Trophoblast cell (in vitro differentiated cells and primary cell): ENCODE measurements around the gene PRDM16.

ENCODE experiments used
- DNase-seq, 2 donors: peaks; one replicate each; pipeline ENCODE4 v3.0.0-alpha.2; 2016
- H2AFZ ChIP-seq: 2 replicates; pipeline ENCODE4 v1.6.1; 2013; ENCODE audit warnings: low read length, moderate library complexity, mild to moderate bottlenecking; ENCODE audit not compliant: insufficient read depth, poor library complexity
- H2AK5ac ChIP-seq: 2 replicates; pipeline ENCODE4 v1.6.1; 2013; ENCODE audit warnings: mild to moderate bottlenecking, low read length
- H2BK120ac ChIP-seq: 2 replicates; pipeline ENCODE4 v1.6.1; 2013; ENCODE audit warnings: low read length, mild to moderate bottlenecking, moderate library complexity; ENCODE audit not compliant: insufficient read depth, poor library complexity
- H2BK12ac ChIP-seq: 2 replicates; pipeline ENCODE4 v1.6.1; 2013; ENCODE audit warnings: mild to moderate bottlenecking, low read length, moderate library complexity
- H2BK5ac ChIP-seq: 2 replicates; pipeline ENCODE4 v1.6.1; 2013; ENCODE audit warnings: low read length, low read depth, moderate library complexity, mild to moderate bottlenecking; ENCODE audit not compliant: poor library complexity
- H3K14ac ChIP-seq: 2 replicates; pipeline ENCODE4 v1.6.1; 2013; ENCODE audit warnings: mild to moderate bottlenecking, low read length
- H3K18ac ChIP-seq: 2 replicates; pipeline ENCODE4 v1.6.1; 2013; ENCODE audit warnings: mild to moderate bottlenecking, low read length
- H3K23ac ChIP-seq: 2 replicates; pipeline ENCODE4 v1.6.1; 2013; ENCODE audit warnings: low read length
- H3K27ac ChIP-seq: 2 replicates; pipeline ENCODE4 v1.5.1; 2013; ENCODE audit warnings: low read depth, mild to moderate bottlenecking, inconsistent platforms, low read length, moderate library complexity
- H3K27me3 ChIP-seq: 2 replicates; pipeline ENCODE4 v1.6.1; 2013; ENCODE audit warnings: inconsistent platforms, mild to moderate bottlenecking, low read length, moderate library complexity; ENCODE audit not compliant: insufficient read depth
- H3K36me3 ChIP-seq, 2 experiments: 1 replicate in 1 of 2; 2 replicates in 1 of 2; pipeline ENCODE4 v1.6.1; 2013; ENCODE audit warnings: low read length in 2 of 2, mild to moderate bottlenecking in 2 of 2, moderate library complexity in 1 of 2; ENCODE audit not compliant: insufficient read depth in 2 of 2, control insufficient read depth in 1 of 2
- H3K4ac ChIP-seq: 2 replicates; pipeline ENCODE4 v1.6.1; 2013; ENCODE audit warnings: low read depth, mild to moderate bottlenecking, low read length, moderate library complexity
- H3K4me1 ChIP-seq, 2 experiments: 1 replicate in 1 of 2; 2 replicates in 1 of 2; pipeline ENCODE4 v1.6.1; 2013; ENCODE audit warnings: low read length in 2 of 2, mild to moderate bottlenecking in 2 of 2, moderate library complexity in 1 of 2; ENCODE audit not compliant: insufficient read depth in 2 of 2, control insufficient read depth in 1 of 2
- H3K4me2 ChIP-seq: 2 replicates; pipeline ENCODE4 v1.6.1; 2013; ENCODE audit warnings: inconsistent platforms, mild to moderate bottlenecking, low read length, moderate library complexity
- H3K4me3 ChIP-seq: 2 replicates; pipeline ENCODE4 v1.5.1; 2013; ENCODE audit warnings: mild to moderate bottlenecking, low read depth, low read length, inconsistent platforms
- H3K79me1 ChIP-seq: one replicate; pipeline ENCODE4 v1.6.1; 2013; ENCODE audit warnings: low read length
- H3K79me2 ChIP-seq: 2 replicates; pipeline ENCODE4 v1.6.1; 2013; ENCODE audit warnings: low read length, mild to moderate bottlenecking; ENCODE audit not compliant: control insufficient read depth, insufficient read depth, poor library complexity
- H3K9ac ChIP-seq: 2 replicates; pipeline ENCODE4 v1.6.1; 2013; ENCODE audit warnings: mild to moderate bottlenecking, low read length
- H3K9me3 ChIP-seq: 2 replicates; pipeline ENCODE4 v1.6.1; 2013; ENCODE audit warnings: low read depth, mild to moderate bottlenecking, control low read depth, inconsistent platforms, low read length; ENCODE audit not compliant: insufficient read depth
- H4K12ac ChIP-seq: 2 replicates; pipeline ENCODE4 v1.6.1; 2013; ENCODE audit warnings: low read depth, mild to moderate bottlenecking, low read length, moderate library complexity
- H4K8ac ChIP-seq: 2 replicates; pipeline ENCODE4 v1.6.1; 2013; ENCODE audit warnings: low read depth, mild to moderate bottlenecking, low read length, moderate library complexity
- H4K91ac ChIP-seq: one replicate; pipeline ENCODE4 v1.6.1; 2013; ENCODE audit warnings: low read depth, mild to moderate bottlenecking, low read length, moderate library complexity
- WGBS: extraction: QIAGEN DNeasy Blood & Tissue Kit; methylation state at CpG from one replicate; pipeline ENCODE4 v1.1.7; 2013; ENCODE audit warnings: missing lambda C conversion rate; ENCODE audit not compliant: insufficient read length, insufficient coverage; ENCODE audit errors: extremely low coverage; 5-methylcytosine and 5-hydroxymethylcytosine counted together

The PRDM16 gene

DNA sequence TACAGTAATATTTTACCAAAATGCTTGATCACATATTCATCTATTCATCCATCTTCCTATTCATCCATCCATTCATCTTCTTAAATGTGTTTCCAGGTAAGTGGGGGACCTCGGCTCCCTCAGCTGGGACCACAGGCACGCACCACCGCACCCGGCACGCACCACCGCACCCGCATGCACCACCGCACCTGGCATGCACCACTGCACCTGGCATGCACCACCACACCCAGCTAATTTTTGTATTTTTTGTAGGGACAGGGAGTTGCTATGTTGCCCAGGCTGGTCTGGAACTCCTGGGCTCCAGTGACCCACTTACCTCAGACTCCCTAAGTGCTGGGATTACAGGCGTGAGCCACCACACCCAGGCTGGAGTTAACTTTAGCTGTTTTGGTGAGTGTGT, 26.5 kb upstream of the PRDM16 start:
- no CpG with 5 or more reads among the region's 9 CpGs for WGBS
- Histone ChIP-seq H3K4me3 (no peak overlapping the region), H4K12ac (no peak overlapping the region), H3K36me3 (no peaks in the 10 kb centered on the region), H2BK5ac (no peak overlapping the region), H2BK120ac (no peak overlapping the region), H3K23ac (no peak overlapping the region), H2AK5ac (no peak overlapping the region), H2AFZ (no peak overlapping the region), H2BK12ac (no peak overlapping the region), H3K4me2 (no peak overlapping the region), H3K9me3 (no peaks in the 10 kb centered on the region), H4K91ac (no peak overlapping the region), H3K4ac (no peak overlapping the region), H3K14ac (no peak overlapping the region), H3K18ac (no peak overlapping the region), H3K4me1 (no peaks in the 10 kb centered on the region), H3K27ac (no peak overlapping the region), H3K9ac (no peak overlapping the region), H4K8ac (no peak overlapping the region), H3K79me1 (no peaks in the 10 kb centered on the region), H3K27me3 (no peaks in the 10 kb centered on the region), H3K79me2 (no peaks in the 10 kb centered on the region)
- DNase-seq, result no peak

DNA sequence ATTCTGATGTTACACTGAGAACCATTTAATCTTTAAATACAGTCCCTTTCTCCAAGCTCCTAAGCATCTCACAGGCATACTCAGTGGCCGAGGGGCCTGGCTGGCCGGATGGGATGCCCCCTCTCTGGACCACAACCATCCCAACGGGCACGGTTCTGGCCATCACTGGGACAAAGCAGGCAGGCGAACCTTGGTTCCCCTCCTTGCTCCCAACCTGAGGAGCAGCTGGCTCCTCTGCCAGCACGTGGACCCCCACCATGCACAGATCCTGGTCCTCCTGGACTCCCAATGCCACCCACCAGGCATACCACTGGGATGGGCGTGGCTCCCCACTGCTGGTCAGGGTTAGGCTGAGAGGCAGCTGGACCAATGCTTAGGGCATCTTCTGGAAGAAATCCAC, 19.8 kb upstream of the PRDM16 start:
- H4K8ac ChIP-seq, result no peak overlapping the region
- H3K36me3 ChIP-seq, result no peaks in the 10 kb centered on the region
- H4K91ac ChIP-seq, result no peak overlapping the region
- H3K79me2 ChIP-seq, result no peaks in the 10 kb centered on the region
- no peak overlapping the region for H2BK120ac ChIP-seq
- no peak overlapping the region for H3K18ac ChIP-seq
- H3K4me1 ChIP-seq, result no peaks in the 10 kb centered on the region
- H3K27ac ChIP-seq, result no peak overlapping the region
- no peak overlapping the region for H3K9ac ChIP-seq
- H2AFZ ChIP-seq, result no peak overlapping the region
- no CpG with 5 or more reads among the region's 7 CpGs for WGBS
- no peak overlapping the region for H3K23ac ChIP-seq
- H3K4me2 ChIP-seq, result no peak overlapping the region
- DNase-seq, result no peak
- H3K79me1 ChIP-seq, result no peaks in the 10 kb centered on the region
- no peak overlapping the region for H2BK12ac ChIP-seq
- no peak overlapping the region for H2AK5ac ChIP-seq
- H4K12ac ChIP-seq, result no peak overlapping the region
- H3K9me3 ChIP-seq, result peaks cover 14% of the 10 kb centered on the region
- no peak overlapping the region for H3K4me3 ChIP-seq
- H2BK5ac ChIP-seq, result no peak overlapping the region
- no peak overlapping the region for H3K14ac ChIP-seq
- no peaks in the 10 kb centered on the region for H3K27me3 ChIP-seq
- no peak overlapping the region for H3K4ac ChIP-seq

DNA sequence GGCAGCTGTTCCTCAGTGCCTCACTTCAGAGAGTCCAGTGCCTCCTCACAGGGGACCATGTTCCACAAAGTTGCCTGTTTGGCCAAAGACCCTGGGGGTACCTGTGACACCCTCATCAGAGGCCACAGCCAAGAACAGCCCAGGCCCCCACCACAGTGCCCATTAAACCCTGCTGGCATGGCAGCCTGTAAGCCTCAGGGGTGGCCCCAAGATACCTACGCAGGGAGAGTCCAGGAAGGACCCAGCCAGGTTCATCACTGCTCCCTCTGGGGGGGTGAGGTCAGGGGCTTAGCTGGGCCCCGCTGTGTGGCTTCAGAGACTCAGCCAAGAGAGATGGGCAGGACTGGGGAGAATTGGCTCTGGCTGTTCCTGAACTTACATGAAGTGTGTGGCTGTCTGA, 19.1 kb upstream of the PRDM16 start:
- Histone ChIP-seq H3K4ac (no peak overlapping the region), H2BK12ac (no peak overlapping the region), H3K9ac (no peak overlapping the region), H2BK5ac (no peak overlapping the region), H3K4me3 (no peak overlapping the region), H3K4me1 (no peaks in the 10 kb centered on the region), H2AFZ (no peak overlapping the region), H4K8ac (no peak overlapping the region), H3K79me2 (no peaks in the 10 kb centered on the region), H3K27me3 (no peaks in the 10 kb centered on the region), H3K23ac (no peak overlapping the region), H2AK5ac (no peak overlapping the region), H2BK120ac (no peak overlapping the region), H3K14ac (no peak overlapping the region), H3K27ac (no peak overlapping the region), H4K91ac (no peak overlapping the region), H3K9me3 (peaks cover 14% of the 10 kb centered on the region), H3K18ac (no peak overlapping the region), H3K4me2 (no peak overlapping the region), H3K36me3 (no peaks in the 10 kb centered on the region), H3K79me1 (no peaks in the 10 kb centered on the region), H4K12ac (no peak overlapping the region)
- no peak for DNase-seq
- no CpG with 5 or more reads among the region's 2 CpGs for WGBS

DNA sequence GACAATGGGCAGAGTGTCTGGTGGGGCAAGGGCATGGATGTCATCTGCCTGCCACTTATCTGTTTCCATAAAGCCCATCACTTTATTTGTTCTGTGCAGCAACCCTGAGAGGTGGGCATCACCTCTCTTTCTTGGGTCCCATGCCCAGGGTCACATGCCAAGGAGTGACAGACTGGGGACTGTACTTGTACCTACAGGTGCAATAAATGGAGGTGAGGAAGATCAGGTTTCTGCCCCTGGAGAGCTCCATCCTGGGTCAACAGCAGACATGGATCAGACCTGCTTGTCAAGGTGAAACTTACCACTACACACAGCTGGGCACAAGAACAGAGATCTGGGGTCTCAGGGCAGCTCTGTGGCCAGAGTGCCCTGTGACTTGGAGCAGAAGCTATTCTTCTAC, 18.4 kb upstream of the PRDM16 start:
- no peak overlapping the region for H3K4me2 ChIP-seq

More for the DNA sequence above, 18.4 kb upstream of the PRDM16 start:
- Histone ChIP-seq H3K36me3 (no peaks in the 10 kb centered on the region), H3K18ac (no peak overlapping the region), H3K79me1 (no peaks in the 10 kb centered on the region), H3K9ac (no peak overlapping the region), H3K4me1 (no peaks in the 10 kb centered on the region), H2BK120ac (no peak overlapping the region), H3K4me3 (no peak overlapping the region), H4K91ac (no peak overlapping the region), H3K14ac (no peak overlapping the region), H2AK5ac (no peak overlapping the region), H2AFZ (no peak overlapping the region), H3K27ac (no peak overlapping the region), H3K9me3 (peaks cover 14% of the 10 kb centered on the region), H2BK12ac (no peak overlapping the region), H3K23ac (no peak overlapping the region), H2BK5ac (no peak overlapping the region), H4K12ac (no peak overlapping the region), H3K79me2 (no peaks in the 10 kb centered on the region), H3K27me3 (no peaks in the 10 kb centered on the region), H4K8ac (no peak overlapping the region), H3K4ac (no peak overlapping the region)
- DNase-seq, result no peak
